Activated CD4-positive, alpha-beta T cell treated with anti-CD3 and anti-CD28 coated beads, Interleukin-2, amount 50 U/mL, for 16 hours (primary cell): ENCODE results near the gene TNFAIP1.
"Not testable (repeated sequence)": the region's sequence is repeated elsewhere in the genome, so short reads cannot be mapped to it uniquely, and the experiment has no call there.

Source experiments
- DNase-seq: peaks from one replicate; pipeline ENCODE4 v3.0.0-alpha.2; 2020

TNFAIP1 gene, protein sequence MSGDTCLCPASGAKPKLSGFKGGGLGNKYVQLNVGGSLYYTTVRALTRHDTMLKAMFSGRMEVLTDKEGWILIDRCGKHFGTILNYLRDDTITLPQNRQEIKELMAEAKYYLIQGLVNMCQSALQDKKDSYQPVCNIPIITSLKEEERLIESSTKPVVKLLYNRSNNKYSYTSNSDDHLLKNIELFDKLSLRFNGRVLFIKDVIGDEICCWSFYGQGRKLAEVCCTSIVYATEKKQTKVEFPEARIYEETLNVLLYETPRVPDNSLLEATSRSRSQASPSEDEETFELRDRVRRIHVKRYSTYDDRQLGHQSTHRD

GRCh38 chr17:28335201-28335958 lies at the start of gene TNFAIP1, which contains the start of gene IFT20:
Gene TNFAIP1, plus strand, starts transcription at chr17:28335761. Its CDS starts 3,761 bp downstream, at chr17:28339522.
Gene IFT20, minus strand, starts transcription at chr17:28335472. Its CDS starts 3,487 bp downstream, at chr17:28331985.
- DNase-seq = peak; percentile 99

DNA sequence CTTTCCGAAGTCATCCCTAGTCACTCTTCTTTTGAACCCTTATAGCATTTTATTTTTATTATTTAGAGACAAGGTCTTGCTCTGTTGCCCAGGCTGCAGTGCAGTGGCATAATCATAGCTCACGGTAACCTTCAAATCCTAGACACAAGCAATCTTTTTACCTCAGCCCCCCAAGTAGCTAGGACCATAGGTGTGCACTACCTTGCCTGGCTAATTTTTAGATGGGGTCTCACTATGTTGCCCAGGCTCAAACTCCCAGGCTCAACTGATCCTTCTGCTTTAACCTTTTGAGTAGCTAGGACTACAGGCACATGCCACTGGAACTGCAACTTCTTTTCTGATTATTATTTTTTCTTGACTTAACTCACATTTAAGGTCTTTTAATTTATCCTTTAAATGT lies 49.6 kb upstream of the TNFAIP1 start:
- no peak for DNase-seq

GRCh38 chr17:28290703-28291102 lies 44.9 kb upstream of the TNFAIP1 start:
- no peak for DNase-seq

DNA sequence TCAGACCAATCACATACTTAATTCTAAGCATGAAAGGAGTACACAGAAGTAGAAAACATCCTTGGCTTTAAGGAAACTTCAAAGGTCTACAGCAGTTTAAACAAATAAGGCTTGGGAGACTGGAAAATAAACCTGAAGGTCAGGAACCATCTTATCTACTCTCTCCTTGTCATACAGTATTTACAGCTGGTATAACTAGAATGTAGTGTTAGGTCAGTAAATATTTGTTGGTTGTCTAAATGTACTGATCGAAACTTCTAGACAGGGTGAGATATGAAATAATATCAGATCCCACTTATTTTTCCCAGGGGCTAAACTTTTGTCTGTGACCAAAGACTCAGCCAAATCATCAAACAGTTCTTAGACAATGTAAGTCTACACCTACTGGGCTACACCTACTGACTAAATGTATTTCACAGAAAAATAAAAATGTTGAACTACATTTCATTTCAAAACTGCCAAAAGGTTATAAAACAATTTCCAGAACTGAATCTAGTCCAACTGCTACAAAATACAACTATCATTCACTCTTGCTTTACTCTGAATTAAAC lies 43.7 kb upstream of the TNFAIP1 start:
- no peak for DNase-seq

DNA sequence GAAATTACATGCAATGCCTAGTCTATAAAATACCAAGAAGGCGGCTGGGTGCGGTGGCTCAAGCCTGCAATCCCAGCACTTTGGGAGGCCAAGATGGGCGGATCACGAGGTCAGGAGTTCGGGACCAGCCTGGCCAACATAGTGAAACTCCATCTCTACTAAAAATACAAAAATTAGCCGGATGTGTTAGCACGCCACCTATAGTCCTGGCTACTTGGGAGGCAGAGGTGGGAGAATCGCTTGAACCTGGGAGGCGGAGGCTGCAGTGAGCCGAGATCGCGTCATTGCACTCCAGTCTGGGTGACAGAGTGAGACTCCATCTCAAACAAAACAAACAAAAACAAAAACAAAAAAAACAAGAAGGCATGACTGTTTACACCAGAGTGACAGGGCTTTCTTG lies 42.7 kb upstream of the TNFAIP1 start:
- DNase-seq = not testable (repeated sequence)

DNA sequence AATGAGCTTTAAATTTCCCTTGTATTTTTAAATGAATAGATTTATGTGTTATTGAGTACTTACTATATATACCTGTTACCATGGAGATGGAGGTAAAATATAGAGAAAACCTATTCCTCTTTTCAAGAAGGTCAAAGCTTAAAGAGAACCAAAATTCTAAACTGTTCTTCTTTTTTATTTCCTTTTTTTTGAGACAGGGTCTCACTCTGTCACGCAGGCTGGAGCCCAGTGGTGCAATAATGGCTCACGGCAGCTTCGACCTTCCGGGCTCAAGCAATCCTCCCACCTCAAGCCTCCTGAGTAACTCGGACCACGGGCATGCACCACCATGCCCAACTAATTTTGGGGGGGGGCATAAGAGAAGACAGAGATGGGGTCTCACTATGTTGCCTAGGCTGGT lies 41.6 kb upstream of the TNFAIP1 start:
- DNase-seq = no peak

DNA sequence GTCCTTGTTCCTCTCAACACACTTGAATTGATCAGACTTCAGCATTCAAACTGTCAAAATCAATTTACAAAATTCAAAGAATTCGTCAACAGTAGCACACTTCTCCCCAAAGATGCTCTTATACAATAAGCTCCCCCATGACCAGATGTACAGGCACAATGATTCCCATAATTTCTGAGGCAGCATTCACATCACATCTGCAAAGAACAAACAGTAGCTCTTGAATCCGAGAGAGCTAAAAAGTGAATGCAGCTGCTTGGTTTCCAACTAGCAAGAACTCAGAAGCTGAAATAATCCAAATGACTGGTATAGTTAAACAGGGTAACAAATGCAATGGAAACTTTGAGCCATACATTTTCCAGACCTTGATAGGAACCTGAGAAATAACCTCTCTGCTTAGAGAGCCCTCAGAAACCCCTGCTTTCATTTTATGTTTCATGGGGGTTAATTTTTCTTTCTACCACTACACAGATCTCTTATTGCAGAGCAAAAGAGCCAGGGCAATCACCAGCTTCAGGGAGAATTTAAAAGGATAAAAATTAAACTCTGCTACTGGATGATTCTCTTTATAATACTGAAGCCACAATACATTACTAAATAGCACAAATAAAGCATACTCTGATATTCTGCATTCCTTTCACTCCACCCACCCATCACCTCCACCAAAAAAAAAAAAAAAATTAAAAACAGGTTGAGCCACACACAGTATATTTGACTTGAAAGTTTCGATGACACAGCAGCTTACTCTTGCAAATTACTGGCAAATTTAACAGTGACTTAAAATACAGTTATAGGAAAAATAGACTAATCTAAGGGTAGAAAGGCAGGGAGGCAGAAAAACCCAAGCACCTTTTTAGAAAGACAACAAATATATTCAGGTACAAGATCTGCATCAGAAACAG lies 39.6 kb upstream of the TNFAIP1 start:
- DNase-seq = peak; percentile 11

DNA sequence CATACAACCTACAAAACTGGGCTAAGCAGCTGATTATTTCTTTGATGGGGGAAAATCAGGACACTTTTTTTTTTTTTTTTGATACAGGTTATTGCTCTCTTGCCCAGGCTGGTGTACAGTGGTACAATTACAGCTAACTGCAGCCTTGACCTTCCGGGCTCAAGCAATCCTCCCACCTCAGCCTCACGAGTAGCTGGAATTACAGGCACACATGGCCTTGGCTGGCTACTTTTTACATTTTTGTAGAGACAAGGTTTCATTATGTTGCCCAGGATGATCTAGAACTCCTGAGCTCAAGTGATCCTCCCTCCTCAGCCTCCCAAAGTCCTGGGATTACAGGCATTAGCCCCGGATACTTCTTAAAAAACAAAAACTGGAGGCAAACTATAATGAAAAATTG lies 37.1 kb upstream of the TNFAIP1 start:
- DNase-seq = no peak

DNA sequence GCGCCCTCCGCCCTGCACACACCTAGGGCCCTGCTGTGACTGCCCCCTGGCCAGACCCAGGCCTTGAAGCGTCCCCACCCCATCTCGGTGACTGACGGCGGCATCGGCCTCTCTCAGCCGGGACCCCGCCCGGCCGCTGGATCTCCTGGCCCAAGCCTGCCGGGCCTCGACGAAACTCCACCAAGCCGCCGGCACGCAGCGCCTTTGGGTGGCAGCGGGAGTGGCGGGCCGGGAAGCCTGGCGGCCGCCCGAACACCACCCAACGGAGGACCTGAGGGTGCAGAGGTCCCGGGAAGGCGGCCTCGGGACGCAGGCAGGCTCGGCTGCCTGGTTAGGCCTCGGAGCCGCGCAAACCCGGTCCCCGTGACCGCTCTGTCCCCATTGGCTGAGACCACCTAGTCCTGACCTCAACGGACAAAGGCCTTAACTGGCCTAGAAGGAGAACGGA lies 28.6 kb upstream of the TNFAIP1 start:
- no peak for DNase-seq

DNA sequence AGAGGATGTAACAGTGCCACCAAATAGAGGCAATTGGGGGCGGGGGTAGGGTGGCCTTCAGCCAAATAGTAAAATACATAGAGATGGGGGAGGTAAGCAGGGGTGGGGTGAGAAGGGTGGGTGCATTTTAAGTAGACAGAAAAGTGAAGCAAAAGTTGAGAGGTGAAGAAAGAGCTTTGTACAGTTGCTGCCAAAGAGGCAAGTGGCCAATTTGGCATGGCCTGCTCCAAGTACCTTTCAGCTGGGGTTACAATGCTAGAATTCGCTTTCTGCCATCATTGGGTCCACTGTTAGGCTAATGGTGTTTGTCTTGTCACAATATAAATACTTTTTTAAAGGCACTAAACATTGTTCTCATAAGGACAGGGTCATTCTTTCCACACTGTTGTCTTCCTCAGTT lies 21.7 kb upstream of the TNFAIP1 start:
- no peak for DNase-seq

GRCh38 chr17:28315846-28316705 lies 19.5 kb upstream of the TNFAIP1 start:
- DNase-seq = no peak

GRCh38 chr17:28317099-28317965 lies 18.2 kb upstream of the TNFAIP1 start:
- no peak for DNase-seq

- no peak for DNase-seq
Observed at GRCh38 chr17:28317966-28318758, 17.4 kb upstream of the TNFAIP1 start.

DNA sequence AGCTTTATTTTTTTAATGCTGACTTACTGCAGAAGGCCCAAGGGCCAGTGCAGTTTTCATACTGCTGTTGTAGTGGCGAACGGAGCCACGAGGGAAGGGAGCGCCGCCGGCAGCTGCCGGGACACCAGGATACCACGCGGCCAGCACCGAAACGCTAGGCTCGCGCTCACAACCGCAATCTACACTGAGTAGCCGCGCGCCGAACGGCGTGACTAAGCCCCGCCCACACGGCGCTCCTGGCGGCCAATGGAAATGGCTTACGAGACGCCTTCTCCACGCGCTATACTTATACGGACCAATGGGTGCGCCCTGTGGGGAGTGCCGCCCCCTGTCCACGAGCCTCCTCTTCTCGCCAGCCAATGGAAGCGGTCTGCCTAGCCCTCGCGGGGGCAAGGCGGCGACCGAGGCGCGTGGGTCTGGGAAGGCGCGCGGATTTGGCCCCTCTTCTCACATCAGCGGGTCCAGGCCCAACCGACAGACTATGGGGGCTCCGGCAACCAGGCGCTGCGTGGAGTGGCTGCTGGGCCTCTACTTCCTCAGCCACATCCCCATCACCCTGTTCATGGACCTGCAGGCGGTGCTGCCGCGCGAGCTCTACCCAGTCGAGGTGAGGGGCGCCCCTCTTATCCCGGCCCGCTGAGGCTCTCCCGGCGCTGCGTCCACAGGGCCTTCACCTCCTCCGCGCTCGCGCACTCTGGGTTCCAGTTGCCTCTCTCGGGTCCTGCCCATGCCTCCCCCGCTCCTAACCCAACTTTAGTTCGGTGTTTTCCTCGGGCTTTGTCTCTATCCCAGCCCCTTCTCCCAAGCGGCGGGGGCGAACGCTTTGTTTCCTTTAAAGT lies 16.6 kb upstream of the TNFAIP1 start, which contains the start of gene TMEM97:
TMEM97 (plus strand) TSS at position 442 of the 839 bp plus-strand sequence; CDS start at position 482, 40 bp downstream.
- peak; percentile 98 for DNase-seq

- no peak for DNase-seq
Observed at GRCh38 chr17:28319598-28319935, 16.0 kb upstream of the TNFAIP1 start.

- no peak for DNase-seq
Observed at GRCh38 chr17:28320215-28321061, 15.1 kb upstream of the TNFAIP1 start.

GRCh38 chr17:28324267-28324745 lies 11.3 kb upstream of the TNFAIP1 start:
- no peak for DNase-seq

DNA sequence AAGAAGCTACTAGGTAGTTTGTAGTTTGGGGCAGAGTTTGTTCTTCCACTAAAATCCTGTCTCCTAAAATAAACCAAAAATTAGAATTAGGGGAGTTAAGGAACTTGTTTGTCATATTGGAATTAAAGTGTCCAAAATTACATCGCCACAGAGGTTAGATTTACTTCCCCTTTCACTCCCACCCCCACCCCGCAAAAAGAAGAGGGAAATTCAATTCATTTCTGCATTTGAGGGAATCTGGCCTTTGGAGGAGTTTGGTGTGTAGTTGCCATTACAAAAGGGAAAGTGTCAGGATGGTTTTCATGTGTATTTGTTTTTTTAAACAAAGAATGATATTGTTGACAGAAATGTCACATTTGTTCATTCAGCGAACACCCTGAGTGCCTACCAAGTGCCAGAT lies 10.8 kb upstream of the TNFAIP1 start:
- DNase-seq = no peak
